ENCODE results near the gene ATXN10. TPM values are rescaled to one million over a fixed set of nuclear protein-coding genes. Genes with fewer than 3 reads are reported as not detected.

Gene ATXN10
- total RNA-seq, 2 experiments from 2014 or later: 43.8 to 48.0 TPM

DNA sequence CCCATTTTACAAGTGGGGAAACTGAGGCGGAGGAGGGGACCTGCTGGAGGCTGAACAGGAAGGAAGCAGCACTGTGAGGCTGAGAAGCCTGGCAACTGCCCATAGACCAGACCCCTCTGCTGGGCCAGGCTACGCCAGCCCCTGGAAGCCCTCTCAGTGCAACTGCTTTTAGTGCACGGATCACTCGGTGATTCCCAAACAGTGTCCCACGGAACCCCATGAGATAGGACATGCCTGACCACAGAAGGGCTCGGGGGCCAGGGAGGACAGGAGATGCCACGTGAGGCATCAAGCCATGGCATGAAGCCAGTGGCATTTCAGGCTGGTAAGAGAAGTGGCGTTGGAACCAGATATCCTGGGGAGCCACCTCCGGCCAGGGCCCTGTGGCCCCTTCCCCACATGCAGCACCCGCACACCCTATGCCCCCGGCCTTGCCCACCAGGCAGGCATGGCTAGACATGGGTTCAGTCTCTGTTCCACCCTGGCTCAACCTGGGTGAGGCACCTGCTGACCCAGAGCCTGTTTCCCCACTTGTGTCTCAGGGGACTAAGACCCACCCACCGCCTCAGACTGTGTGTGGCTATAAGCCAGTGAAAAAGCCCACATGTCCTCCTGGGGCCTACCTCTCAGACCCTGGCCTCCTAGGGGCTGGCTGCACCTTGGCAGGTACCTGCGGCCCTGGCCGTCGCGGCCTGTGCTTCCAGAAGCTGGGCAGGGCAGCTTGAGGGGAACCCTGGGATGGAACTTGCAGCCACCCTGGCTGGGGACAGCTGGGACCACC lies 221.2 kb downstream of the ATXN10 start:
- Histone ChIP-seq H3K4me3 (ENCODE audit: low read length) (no peak overlapping the region), H3K36me3 (ENCODE audit: insufficient read depth, low read length) (no peaks in the 10 kb centered on the region), H3K27me3 (ENCODE audit: control insufficient read depth in 1 of 2, insufficient read depth in 2 of 2, low read length in 2 of 2) (peaks cover 12 to 20% of the 10 kb centered on the region in 2 experiments), H3K4me1 (ENCODE audit: insufficient read depth, low read length) (peaks cover 6% of the 10 kb centered on the region), H3K9me3 (ENCODE audit: control insufficient read depth in 1 of 2, insufficient read depth in 1 of 2, low read length in 2 of 2) (peaks cover 0 to 25% of the 10 kb centered on the region in 2 experiments), H3K27ac (ENCODE audit: low read depth in 1 of 2, low read length in 2 of 2) (no peak overlapping the region)
- no peaks in the 10 kb centered on the region for H3K9me3 Mint-ChIP-seq
- no peak for DNase-seq
- no peak overlapping the region for H3K4me3 Mint-ChIP-seq
- no peaks in the 10 kb centered on the region for H3K4me1 Mint-ChIP-seq (ENCODE audit: low read depth)
- POLR2A ChIA-PET: no interaction called here
- CTCF ChIA-PET: no interaction called here
- intact Hi-C loops (cut with DNase I, micrococcal nuclease): no loop called here
- TF ChIP-seq, protein P1, sequence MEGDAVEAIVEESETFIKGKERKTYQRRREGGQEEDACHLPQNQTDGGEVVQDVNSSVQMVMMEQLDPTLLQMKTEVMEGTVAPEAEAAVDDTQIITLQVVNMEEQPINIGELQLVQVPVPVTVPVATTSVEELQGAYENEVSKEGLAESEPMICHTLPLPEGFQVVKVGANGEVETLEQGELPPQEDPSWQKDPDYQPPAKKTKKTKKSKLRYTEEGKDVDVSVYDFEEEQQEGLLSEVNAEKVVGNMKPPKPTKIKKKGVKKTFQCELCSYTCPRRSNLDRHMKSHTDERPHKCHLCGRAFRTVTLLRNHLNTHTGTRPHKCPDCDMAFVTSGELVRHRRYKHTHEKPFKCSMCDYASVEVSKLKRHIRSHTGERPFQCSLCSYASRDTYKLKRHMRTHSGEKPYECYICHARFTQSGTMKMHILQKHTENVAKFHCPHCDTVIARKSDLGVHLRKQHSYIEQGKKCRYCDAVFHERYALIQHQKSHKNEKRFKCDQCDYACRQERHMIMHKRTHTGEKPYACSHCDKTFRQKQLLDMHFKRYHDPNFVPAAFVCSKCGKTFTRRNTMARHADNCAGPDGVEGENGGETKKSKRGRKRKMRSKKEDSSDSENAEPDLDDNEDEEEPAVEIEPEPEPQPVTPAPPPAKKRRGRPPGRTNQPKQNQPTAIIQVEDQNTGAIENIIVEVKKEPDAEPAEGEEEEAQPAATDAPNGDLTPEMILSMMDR (IDR thresholded peaks at IDR 0.05): no peak
- ATAC-seq (ENCODE audit: poor library complexity): no peak
- peaks cover 21% of the 10 kb centered on the region for H3K27me3 Mint-ChIP-seq
- H3K36me3 Mint-ChIP-seq (ENCODE audit: low read depth): no peaks in the 10 kb centered on the region
- no peak overlapping the region for H3K27ac Mint-ChIP-seq

GRCh38 chr22:45893516-45893915 lies 221.9 kb downstream of the ATXN10 start:
- ChIA-PET POLR2A (no interaction called here), CTCF (interaction anchor here (1.2 kb wide), 1 partner anchor 30 kb away, joined by 3 read pairs; no protein-coding TSS in a partner anchor)
- Histone ChIP-seq H3K4me1 (ENCODE audit: insufficient read depth, low read length) (peaks cover 6% of the 10 kb centered on the region), H3K36me3 (ENCODE audit: insufficient read depth, low read length) (no peaks in the 10 kb centered on the region), H3K27ac (ENCODE audit: low read depth in 1 of 2, low read length in 2 of 2) (no peak overlapping the region), H3K4me3 (ENCODE audit: low read length) (no peak overlapping the region), H3K9me3 (ENCODE audit: control insufficient read depth in 1 of 2, insufficient read depth in 1 of 2, low read length in 2 of 2) (peaks cover 0 to 25% of the 10 kb centered on the region in 2 experiments), H3K27me3 (ENCODE audit: control insufficient read depth in 1 of 2, insufficient read depth in 2 of 2, low read length in 2 of 2) (peaks cover 12 to 20% of the 10 kb centered on the region in 2 experiments)
- Mint-ChIP-seq H3K27ac (no peak overlapping the region), H3K4me3 (no peak overlapping the region), H3K27me3 (peaks cover 17% of the 10 kb centered on the region), H3K4me1 (ENCODE audit: low read depth) (no peaks in the 10 kb centered on the region), H3K9me3 (no peaks in the 10 kb centered on the region), H3K36me3 (ENCODE audit: low read depth) (no peaks in the 10 kb centered on the region)
- intact Hi-C loops (cut with DNase I, micrococcal nuclease): no loop called here
- DNase-seq (peak in 1 of 14 experiments; percentile 50), ATAC-seq (ENCODE audit: poor library complexity) (peak; percentile 44)
- TF ChIP-seq, protein P1 (IDR thresholded peaks at IDR 0.05): no peak

Small RNAs within 50 kb of the gene (microRNA-seq; reads per million reads assigned to microRNA genes)
- gene MIR4762 (ENCODE audit: borderline microRNAs expressed, borderline replicate concordance): 0.81 reads per million

Other genes with a start within 250 kb of the ATXN10 start
- not detected for gene FBLN1, start 169.0 kb upstream of the ATXN10 start, total RNA-seq